RPMI8226 (cell line): Measurements from ENCODE around the gene HDDC3.

Experiments
- DNase-seq: peaks from one replicate; pipeline ENCODE4 v3.0.0-alpha.2; 2015

Gene HDDC3

DNA sequence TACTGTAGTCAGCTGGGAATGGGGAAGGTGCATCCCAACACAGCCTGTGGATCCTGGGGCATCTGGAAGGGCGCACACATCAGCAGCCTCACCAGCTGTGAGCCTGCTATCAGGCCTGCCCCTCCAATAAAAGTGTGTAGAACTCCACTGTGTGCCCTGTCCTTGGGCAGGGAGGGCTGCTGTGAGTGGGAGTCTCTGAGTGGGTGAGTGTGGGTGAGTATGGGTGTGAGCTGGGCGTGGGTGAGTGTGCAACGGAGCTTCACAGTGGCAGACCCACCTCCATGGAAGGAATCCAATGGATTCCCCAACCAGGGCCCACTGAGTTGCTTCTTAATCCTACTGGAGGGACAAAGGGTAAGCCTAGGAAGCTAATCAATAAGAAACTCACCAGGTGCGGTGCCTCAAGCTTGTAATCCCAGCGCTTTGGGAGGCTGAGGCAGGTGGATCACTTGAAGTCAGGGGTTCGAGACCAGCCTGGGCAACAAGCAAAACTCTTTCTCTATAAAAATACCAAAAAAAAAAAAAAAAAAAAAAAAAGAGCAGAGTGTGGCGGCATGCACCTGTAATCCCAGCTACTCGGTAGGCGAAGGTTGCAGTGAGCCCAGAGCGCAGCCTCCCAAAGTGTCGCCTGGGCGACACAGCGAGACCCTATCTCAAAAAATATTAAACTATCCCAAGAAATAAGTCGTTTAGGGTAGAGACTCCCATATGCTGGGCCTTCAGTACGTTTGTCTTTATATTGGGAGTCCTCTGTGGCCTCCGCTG is 21.8 kb upstream of the HDDC3 start:
- no peak for DNase-seq

DNA sequence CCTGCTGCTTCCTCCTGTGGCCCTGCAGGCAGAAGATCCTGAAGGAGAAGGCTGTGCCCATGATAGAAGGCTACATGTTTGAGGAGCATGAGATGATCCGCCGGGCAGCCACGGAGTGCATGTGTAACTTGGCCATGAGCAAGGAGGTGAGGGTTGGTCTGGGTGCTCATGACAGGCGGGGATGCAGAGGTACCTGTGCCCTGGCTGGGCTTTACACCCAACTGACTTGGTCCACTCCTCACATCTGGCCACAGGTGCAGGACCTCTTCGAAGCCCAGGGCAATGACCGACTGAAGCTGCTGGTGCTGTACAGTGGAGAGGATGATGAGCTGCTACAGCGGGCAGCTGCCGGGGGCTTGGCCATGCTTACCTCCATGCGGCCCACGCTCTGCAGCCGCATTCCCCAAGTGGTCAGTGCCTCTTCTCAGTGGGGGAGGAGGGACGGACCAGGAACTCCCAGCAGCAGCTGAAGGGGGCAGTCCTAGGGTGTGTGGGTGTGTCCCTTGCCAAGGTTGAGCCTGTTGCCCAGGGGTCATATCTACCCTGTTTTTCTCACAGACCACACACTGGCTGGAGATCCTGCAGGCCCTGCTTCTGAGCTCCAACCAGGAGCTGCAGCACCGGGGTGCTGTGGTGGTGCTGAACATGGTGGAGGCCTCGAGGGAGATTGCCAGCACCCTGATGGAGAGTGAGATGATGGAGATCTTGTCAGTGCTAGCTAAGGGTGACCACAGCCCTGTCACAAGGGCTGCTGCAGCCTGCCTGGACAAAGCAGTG is 20.7 kb upstream of the HDDC3 start:
- no peak for DNase-seq

DNA sequence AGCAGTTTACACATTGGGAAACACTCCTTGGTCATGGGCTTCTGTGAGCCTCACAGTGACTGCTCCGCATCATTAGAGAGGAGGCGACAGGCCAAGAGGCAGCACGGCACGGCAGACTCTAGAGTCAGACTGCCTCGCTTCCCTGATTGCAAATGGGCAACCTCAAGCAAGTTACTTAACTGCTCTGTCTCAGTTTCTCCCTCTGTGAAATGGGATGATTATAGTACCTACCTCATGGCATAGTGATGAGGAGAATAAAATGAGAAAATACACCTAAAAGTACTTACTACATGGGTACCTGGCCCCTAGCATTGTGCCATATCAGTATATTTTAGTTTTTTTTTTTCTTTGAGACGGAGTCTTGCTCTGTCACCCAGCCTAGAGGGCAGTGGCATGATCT is 18.3 kb upstream of the HDDC3 start:
- DNase-seq = no peak

DNA sequence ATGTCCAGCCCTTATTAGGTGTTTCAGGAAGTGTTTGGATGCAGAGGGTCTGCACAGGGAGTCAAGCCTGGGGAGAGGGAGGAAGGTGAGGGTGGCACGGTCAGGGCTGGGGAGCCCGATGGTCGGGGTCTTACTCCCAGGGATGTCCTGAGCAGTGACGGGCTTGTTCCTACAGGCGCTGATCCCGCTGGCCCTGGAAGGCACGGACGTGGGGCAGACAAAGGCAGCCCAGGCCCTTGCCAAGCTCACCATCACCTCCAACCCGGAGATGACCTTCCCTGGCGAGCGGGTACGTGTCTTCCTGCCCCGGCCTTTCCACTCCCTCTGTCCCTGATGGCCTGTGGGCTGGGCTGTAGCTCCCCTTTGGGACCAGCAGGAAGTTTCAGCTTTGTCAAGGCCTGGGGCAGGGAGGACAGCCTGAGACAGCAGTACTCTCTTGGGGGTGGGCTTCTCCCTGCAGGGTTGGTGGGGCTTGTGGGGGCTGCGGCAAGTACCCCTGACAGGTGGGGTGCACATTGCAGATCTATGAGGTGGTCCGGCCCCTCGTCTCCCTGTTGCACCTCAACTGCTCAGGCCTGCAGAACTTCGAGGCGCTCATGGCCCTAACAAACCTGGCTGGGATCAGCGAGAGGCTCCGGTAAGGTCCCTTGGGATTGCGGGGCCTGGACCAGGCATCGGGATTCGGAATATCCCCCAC is 17.8 kb upstream of the HDDC3 start:
- DNase-seq = no peak

DNA sequence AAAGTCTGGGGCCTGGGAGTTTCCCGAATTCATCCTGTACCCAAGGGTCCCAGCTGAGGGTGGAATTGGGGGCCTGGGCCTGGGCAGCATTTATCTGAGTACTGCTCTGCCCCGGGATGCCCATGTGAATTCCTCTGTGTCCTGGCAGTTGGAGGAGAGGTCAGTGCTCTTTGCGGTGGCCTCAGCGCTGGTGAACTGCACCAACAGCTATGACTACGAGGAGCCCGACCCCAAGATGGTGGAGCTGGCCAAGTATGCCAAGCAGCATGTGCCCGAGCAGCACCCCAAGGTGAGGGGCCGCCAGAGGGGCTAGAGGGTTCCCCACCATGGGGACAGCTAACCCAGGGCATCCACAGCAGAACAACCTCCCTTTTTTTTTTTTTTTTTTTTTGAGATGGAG is 16.2 kb upstream of the HDDC3 start:
- DNase-seq = no peak

DNA sequence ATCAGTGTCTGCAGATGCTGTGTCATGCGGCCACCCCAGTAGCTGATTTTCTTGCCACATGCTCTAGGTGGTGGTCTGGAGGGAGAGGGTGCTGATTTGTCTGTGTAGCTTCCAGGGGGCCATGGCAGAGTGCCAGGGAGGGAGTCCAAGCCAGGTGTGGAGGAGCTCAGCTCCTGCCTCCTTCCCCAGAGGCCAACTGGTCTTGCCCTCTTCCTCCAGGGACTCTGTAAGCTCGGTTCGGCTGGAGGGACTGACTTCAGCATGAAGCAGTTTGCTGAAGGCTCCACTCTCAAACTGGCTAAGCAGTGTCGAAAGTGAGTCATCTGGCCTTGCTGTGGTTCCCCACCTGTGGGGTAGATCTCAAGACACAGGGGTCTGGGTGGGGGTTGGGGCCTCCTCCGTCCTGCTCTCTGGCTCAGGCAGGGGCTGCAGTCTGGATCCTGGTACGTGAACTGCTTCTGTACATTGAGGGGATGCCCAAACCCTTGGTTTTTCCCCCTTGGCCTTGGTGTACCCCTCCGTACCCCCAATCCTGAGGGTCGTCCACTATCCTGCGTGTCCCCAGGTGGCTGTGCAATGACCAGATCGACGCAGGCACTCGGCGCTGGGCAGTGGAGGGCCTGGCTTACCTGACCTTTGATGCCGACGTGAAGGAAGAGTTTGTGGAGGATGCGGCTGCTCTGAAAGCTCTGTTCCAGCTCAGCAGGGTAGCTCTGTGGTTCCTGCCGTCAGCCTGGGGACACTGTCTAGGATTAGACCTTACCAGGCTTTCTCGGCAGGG is 15.4 kb upstream of the HDDC3 start:
- no peak for DNase-seq

DNA sequence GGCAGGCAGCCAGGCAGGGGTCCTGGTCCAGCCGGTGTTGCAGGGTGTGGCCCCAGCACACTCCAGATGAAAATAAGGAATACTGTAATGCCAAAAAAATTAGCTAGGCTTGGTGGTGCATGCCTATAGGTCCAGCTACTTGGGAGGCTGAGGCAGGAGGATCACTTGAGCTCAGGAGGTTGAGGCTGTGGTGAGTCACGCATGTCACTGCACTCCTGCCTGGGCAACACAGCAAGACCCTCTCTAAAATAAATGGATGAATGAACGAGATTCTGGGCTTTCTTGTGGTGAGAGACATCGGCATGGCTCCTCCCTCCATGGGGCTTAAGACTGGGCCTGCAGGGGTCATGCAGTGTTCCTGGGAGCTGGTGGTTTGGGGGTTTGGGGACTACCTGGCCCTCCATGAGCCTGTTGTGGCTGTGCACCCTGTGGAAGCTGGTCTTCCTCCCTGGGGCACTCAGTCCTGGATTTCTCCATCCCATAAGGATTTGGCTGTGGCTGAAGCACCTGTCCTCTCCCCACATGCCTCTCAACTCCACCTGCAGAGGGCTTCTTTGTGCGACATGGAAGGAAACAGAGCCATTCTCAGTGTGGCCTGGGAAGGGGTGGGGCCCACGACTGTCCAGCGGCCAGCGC is 14.7 kb upstream of the HDDC3 start:
- no peak for DNase-seq

DNA sequence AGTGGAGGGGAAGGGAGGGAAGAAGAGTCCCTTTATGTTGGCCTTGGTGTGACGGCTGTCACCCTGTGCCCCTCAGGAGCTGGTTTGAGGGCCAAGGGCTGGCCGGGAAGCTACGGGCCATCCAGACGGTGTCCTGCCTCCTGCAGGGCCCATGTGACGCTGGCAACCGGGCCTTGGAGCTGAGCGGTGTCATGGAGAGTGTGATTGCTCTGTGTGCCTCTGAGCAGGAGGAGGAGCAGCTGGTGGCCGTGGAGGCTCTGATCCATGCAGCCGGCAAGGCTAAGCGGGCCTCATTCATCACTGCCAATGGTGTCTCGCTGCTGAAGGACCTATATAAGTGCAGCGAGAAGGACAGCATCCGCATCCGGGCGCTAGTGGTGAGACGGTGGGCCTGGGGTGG is 14.2 kb upstream of the HDDC3 start:
- DNase-seq = no peak

DNA sequence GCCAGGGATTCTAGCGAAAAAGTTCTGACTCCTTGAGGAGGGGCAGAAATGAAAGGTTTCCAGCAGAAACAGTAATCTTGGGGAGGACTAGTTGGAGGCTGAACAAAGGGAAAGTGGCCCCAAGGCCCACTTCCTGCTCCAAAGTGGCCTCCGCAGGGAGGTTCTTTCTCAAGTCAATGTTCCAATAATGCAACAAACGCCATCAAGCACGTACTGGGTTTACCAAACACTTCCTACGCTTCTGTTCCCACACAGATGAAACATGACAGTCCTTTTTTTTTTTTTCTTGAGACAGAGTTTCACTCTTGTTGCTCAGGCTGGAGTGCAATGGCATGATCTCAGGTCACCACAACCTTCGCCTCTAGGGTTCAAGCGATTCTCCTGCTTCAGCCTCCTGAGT is 12.7 kb upstream of the HDDC3 start:
- no peak for DNase-seq

DNA sequence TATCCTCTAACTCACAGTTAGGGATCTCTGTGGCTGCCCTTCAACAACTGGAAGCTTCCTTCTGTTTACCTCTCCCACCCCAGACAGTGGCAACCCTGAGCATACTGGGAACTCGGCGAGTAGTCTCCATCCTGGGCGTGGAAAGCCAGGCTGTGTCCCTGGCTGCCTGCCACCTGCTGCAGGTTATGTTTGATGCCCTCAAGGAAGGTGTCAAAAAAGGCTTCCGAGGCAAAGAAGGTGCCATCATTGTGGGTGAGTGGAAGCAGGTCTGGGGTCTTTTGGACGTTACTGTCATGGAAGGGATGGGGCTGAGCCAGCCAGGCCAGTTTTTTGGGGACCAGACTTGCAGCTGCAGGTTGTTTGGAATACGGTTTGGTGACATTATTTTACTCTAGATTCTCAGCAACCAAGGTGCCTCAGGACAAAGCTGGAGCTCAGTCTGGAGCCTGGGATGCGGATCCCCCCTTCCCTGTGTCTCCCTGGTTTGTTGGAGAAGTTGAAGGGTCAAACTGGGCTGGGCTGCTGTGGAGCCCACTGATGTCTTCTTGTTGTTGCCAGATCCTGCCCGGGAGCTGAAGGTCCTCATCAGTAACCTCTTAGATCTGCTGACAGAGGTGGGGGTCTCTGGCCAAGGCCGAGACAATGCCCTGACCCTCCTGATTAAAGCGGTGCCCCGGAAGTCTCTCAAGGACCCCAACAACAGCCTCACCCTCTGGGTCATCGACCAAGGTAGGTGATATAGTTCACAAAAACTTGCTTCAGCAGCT is 10.2 kb upstream of the HDDC3 start:
- no peak for DNase-seq

DNA sequence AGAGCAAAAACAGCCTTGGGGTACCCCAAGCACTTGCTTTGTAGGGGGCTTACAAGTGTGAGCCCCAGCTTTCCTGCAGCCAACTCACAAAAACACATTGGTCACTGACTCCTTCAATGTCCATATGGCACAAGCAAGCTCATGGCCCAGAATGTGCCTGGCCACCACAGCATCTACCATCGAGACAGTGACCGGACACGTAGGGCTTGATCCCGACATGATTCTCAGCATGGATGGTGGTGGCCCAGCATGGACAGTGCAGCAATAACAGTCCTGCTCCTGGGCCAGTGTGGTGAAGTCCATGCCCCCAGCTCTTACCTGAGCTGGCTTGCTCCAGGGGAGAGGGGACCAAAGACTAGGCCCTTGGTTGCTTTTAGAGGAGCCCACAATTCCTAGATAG is 8.7 kb upstream of the HDDC3 start:
- DNase-seq = no peak

DNA sequence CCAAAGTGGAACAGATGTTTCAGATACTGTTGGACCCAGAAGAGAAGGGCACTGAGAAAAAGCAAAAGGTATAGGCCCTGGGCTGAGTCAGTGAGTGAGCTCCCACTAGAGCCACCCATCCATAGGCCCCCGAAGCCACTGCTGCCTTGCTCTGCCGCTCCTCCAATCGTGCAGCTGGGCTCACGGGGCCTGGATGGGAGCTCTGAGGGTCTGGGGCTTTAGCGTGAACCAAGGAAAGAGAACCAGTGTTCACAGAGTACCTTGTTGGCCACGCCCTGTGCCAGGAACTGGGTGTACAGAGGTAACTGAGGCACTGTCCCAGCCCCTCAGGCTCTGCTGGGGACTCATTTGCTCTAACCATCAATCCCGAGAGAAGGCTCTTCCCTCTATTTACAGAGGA is 7.4 kb upstream of the HDDC3 start:
- DNase-seq = no peak

DNA sequence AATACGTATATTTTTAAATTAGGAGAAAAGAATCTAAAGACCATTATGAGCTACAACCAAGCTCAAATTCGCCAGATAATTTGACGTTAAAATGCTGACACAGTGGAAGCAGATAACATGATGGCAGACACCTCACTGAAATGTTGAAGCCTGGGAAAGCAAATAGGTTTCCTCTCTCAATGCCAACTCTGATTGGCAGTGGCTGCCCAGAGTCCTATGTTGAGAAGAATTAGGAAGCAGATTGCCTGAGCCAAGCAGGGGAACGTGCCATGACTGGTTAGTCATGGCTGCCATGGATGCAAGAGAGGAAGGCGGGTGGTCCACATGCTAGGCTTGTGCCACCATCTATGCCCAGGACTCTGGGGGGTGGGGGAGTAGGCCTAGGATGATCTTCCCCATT is 5.9 kb upstream of the HDDC3 start:
- DNase-seq = no peak

DNA sequence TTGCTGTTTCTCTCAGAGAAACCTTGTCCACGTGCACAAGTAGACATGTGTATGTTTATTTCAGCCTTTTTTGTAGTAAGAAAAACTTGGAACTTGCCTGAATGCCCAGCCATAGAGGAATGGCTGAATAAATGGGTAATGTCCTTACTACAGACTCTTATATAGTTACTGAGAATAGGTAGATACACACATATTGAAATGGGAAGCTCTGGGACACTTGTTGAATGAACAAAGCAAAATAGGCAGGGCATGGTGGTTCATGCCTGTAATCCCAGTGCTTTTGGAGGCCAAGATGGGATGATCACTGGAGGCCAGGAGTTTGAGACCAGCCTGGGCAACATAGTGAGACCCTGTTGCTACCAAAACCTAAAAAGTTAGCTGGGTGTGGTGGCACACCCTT is 4.5 kb upstream of the HDDC3 start:
- DNase-seq = no peak

DNA sequence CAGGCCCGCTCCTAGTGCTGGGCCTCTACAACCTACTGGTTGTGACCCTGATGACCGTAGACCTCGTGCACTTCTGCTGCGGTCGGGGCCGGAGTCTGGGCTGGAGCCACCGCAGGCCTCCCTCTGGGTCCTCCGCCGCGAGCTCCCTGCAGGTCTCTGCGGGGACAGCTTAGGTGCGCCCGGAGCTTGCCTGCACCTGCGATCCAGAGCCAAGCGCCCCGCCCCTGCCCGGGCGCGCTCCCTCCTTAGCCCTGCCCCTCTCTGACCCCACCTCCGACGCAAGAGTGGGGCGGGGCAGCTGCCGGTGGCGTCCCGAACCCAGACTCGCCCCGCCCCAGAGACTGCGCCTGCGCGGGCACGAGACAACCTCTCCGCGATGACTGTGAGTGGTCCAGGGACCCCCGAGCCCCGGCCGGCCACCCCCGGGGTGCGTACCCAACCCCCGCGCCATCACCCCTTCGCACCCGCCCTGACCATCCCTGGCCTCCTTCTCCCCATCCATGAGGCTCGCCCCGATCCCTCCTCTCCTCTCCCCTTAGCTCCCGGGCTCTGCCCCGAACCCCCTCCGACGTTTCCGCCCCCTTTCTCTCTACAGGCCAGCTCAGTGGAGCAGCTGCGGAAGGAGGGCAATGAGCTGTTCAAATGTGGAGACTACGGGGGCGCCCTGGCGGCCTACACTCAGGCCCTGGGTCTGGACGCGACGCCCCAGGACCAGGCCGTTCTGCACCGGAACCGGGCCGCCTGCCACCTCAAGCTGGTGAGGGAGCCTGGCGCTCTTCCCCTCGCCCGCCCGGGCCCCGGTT is 2.8 kb upstream of the HDDC3 start, which contains the start of gene UNC45A:
TSS of gene UNC45A (plus strand) at position 337 of the 803 bp plus-strand sequence. CDS start at position 377, 40 bp downstream.
- peak; percentile 99 for DNase-seq

DNA sequence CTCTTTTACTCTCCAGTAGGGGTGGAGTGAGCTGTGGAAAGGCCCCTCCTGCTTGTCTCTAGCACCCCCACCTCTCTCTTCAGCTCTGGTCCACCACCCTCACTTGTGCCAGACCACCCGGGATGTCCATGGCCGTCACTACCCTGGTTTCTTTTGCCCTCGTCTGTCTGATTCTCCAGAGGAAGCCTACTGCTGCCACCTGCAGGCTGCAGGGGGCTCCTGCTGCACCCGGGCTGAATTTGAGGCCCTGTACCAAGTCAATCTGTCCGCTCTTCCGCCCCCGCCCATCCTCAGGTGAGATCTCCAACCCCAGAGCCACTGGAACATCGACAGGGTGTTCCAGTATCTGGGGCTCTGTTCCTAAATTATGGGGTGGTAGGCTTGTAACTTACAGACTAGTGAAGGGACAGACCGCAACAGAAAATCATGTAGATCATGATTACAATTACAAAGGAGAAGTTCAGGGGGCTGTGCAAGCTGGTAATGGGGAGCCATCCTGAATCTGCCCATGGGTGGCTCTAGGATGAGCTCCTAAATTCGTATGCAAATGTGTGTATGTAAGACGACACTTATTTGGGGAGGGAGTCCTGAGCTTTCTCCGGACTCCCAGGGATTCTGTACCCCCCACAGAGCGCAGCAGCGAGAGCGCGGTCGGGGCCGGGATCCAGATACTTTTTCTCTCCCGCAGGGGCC is 2.1 kb upstream of the HDDC3 start:
- peak; percentile 94 for DNase-seq

DNA sequence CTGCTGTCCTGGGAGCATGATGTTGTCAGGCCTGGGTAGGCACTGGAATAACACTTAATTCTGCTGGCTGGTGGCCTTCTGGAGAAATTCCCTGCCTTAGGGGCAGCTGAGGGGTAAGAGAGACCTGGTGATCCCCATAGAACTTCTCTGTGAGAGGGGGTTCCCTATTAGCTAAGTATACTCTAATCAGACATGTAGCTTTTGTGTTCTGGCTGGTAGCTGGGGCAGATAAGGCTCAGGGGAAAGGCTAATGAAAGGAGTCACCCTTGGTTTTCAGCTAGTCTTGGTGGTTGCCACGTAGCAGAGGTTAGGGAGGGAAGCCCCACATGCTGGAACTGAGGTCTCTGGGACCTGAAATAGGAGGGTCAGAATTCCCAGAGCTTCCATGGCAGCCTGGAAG is 952 bp upstream of the HDDC3 start:
- no peak for DNase-seq

DNA sequence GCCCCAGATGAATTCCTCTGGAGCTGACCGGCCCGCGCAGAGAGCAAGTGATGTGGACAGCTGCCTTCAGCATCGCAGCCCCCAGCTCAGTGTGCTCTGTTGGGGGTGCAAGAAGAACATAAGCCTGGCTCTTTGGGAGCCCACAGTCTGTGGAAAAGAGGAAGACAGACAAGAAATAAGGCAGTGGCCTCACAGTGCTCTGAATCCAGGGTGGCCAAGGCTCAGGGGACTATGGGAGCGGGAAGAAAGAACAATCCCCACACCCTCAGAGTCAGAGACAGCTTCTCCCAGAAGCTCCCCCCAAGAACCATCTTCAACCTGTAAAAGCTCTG is 277 bp upstream of the HDDC3 start:
- DNase-seq = no peak

DNA sequence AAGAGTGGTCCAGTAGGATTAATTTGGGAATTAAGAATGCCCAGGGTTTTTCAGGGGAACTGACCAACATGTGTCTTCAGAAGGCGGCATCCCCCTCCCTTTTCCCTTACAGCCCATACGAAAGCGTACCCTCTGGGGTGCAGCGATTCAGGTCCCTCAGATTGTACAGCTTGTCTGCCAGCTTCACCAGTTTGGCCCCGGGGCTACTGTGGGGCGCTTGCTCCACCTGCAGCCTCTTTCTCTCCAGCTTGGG is 848 bp downstream of the HDDC3 start:
- DNase-seq = no peak

DNA sequence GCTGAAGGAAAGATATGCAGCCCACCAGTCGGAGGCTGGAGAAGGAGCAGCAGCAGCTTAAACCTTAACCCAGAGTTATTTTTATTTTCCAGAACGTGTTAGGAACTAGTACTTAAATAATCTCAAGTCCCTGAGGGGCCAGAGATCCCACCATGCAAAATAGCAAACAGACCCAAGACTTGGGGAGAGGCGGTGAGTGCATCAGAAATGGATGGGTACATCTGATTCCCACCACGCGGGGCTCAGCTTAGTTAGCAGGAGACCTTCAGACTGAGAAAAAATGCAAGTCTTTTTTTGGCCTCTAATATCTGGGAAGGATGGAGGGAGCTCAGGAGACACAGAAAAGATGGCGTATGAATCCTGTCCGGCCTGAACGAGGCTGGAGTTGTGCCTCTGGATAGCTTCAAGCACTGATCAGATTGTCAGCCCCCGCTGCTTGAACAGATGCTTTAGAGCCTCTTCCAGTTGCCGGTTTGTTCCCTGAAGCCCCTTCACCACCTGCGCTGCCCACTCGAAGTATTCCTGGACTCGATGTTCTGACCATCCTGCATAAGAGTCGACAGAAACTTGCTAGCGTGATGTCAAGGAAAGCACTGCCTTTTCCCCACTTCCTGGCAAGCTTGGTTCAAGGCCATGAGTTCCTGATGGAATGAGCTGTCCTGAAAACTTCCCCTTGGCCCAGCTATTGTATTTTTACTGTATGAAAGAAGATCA is 1.3 kb downstream of the HDDC3 start:
- no peak for DNase-seq
